Sigmoid colon (tissue), 4 donors: ENCODE data around the gene PSME1.

Experiments used
- POLR2A ChIP-seq, 2 donors: fragments of 450-650 bp; IDR thresholded peaks; one replicate each; pipeline ENCODE4 v1.6.1; 2016; ENCODE audit warnings: antibody characterized with exemption in 2 of 2, mild to moderate bottlenecking in 2 of 2, moderate library complexity in 2 of 2
- POLR2AphosphoS5 ChIP-seq, 4 donors: sonication (generic); formaldehyde crosslinking; IDR thresholded peaks; one replicate each; pipeline ENCODE4 v1.6.1; 2017; ENCODE audit warnings: antibody characterized with exemption in 4 of 4
- TF ChIP-seq, protein P1 (sequence below), 4 experiments: fragments of 450-650 bp in 3 of 4; fragments of 200-600 bp in 1 of 4; IDR thresholded peaks; one replicate each; pipeline ENCODE4 v1.5.1; 2016 to 2019; ENCODE audit warnings: antibody characterized with exemption in 4 of 4, mild to moderate bottlenecking in 3 of 4, moderate library complexity in 2 of 4

DNA sequence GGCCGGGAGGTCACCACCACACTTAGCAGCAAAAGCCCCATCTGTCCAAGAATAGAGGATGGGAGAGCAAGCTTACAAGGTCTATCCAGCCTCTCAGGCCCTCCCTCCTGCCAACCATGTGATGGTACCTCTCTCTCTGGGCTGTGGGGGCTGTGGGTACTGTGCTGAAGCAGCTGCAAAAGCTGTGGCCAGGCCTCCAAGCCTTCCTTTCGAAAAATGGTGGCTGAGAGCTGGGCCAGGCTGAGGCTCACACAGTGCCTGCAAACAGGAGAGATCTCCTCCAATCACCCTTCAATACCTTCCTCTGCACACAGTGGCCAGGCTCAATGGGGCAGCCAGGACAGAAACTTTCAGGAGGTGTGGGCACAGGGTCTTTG lies 51.5 kb downstream of the PSME1 start:
- TF ChIP-seq, protein P1, sequence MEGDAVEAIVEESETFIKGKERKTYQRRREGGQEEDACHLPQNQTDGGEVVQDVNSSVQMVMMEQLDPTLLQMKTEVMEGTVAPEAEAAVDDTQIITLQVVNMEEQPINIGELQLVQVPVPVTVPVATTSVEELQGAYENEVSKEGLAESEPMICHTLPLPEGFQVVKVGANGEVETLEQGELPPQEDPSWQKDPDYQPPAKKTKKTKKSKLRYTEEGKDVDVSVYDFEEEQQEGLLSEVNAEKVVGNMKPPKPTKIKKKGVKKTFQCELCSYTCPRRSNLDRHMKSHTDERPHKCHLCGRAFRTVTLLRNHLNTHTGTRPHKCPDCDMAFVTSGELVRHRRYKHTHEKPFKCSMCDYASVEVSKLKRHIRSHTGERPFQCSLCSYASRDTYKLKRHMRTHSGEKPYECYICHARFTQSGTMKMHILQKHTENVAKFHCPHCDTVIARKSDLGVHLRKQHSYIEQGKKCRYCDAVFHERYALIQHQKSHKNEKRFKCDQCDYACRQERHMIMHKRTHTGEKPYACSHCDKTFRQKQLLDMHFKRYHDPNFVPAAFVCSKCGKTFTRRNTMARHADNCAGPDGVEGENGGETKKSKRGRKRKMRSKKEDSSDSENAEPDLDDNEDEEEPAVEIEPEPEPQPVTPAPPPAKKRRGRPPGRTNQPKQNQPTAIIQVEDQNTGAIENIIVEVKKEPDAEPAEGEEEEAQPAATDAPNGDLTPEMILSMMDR (IDR thresholded peaks at IDR 0.05): no peak
- TF ChIP-seq POLR2A (IDR thresholded peaks at IDR 0.05) (no peak), POLR2AphosphoS5 (IDR thresholded peaks at IDR 0.05) (no peak)
